ENCODE data around the gene NBDY. TPM values are rescaled to one million over a fixed set of nuclear protein-coding genes. Genes with fewer than 3 reads are reported as not detected.

The NBDY gene
- total and polyA plus RNA-seq, 2 of the 4 experiments (the other 2 are of a cell fraction): 3.2 to 61.5 TPM

DNA sequence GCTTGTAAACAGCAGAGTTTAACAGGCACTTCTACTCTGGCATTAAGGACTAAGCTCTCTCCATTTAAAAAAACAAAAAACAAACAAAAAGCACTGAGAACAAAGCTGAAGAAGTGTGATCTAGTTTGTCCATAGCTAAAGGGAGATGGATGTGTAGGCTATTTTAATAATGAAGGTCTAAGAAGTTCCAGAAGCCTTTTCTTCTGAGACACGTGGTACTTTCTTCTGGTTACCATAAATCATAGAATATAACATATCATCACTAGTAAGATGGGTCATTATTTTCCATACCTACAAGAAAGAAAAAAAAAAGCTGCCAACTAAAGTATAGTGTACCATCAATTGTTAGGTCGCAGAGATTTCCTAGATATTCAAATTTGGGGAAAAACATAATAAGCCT, 722 bp upstream of the NBDY start:
- Histone ChIP-seq H3K14ac (replicated peaks; ENCODE audit: low read depth, low read length) (no peak overlapping the region), H3K4ac (ENCODE audit: low read depth, low read length) (no peak overlapping the region), H3K79me1 (ENCODE audit: low read depth in 1 of 2, low read length in 2 of 2) (peaks cover 0 to 1% of the 10 kb centered on the region in 2 experiments; a peak in 2 of 4 replicates), H2BK5ac (ENCODE audit: low read depth, low read length, poor library complexity, severe bottlenecking) (no peak overlapping the region), H4K5ac (ENCODE audit: low read depth, low read length) (peak overlapping the region; percentile 84; the same call in 1 of the 2 replicates), H3K9me3 (ENCODE audit: control insufficient read depth, insufficient read depth, low read length) (no peaks in the 10 kb centered on the region), H3K4me2 (ENCODE audit: low read depth, low read length) (peak overlapping the region; percentile 47; the same call in 1 of the 2 replicates), H3K27me3 (ENCODE audit: control insufficient read depth, insufficient read depth, low read length) (no peaks in the 10 kb centered on the region), H2AK5ac (ENCODE audit: low read depth, low read length) (no peak overlapping the region), H3K18ac (ENCODE audit: low read depth, low read length) (no peak overlapping the region), H4K20me1 (ENCODE audit: insufficient read depth, low read length) (0 out of 2 replicates have a peak, but pooled peaks cover under 1% of the 10 kb centered on the region), H3K4me3 (ENCODE audit: insufficient read depth, low read depth, low read length) (no peak overlapping the region), H4K8ac (ENCODE audit: low read depth in 2 of 2, low read length in 2 of 2) (peak overlapping the region in 1 of 2 experiments; percentile 66; a peak in 1 of 4 replicates), H3K4me1 (ENCODE audit: control insufficient read depth, insufficient read depth, low read length) (no peaks in the 10 kb centered on the region), H3K56ac (ENCODE audit: extremely low read depth, insufficient read depth, low read length) (no peak overlapping the region), H2BK20ac (ENCODE audit: low read depth, low read length) (no peak overlapping the region), H3K9me1 (ENCODE audit: insufficient read depth, low read length) (no peaks in the 10 kb centered on the region), H2BK120ac (ENCODE audit: low read depth, low read length) (no peak overlapping the region), H2AFZ (replicated peaks; ENCODE audit: low read length, poor library complexity) (no peak overlapping the region), H3K9ac (ENCODE audit: low read depth, low read length) (no peak overlapping the region; the same call in 1 of the 2 replicates), H4K91ac (ENCODE audit: insufficient read depth, low read depth, low read length) (no peak overlapping the region), H2BK15ac (ENCODE audit: low read depth, low read length) (no peak overlapping the region), H3K36me3 (ENCODE audit: control insufficient read depth, insufficient read depth, low read length) (no peaks in the 10 kb centered on the region), H2AK9ac (replicated peaks; ENCODE audit: low read depth, low read length, poor library complexity) (no peak overlapping the region), H3K23ac (ENCODE audit: low read depth, low read length) (no peak overlapping the region), H3K27ac (ENCODE audit: insufficient read depth, low read length) (no peak overlapping the region)
- CTCF ChIA-PET: no interaction called here
- BruUV-seq (replicated peaks): no TSS peak
- WGBS, 2 experiments (ENCODE audit: extremely low coverage in 2 of 2, insufficient read length in 1 of 2): no CpG with 5 or more reads among the region's 2 CpGs
- TF ChIP-seq MAZ (IDR thresholded peaks at IDR 0.05; ENCODE audit: borderline replicate concordance, low read depth, low read length) (no peak), CHD1 (IDR thresholded peaks at IDR 0.05; ENCODE audit: low read depth, low read length) (no peak), RAD21 (IDR thresholded peaks at IDR 0.05; ENCODE audit: low read length) (no peak), CEBPB (IDR thresholded peaks at IDR 0.05; ENCODE audit: low read depth, low read length) (no peak), MAFK (IDR thresholded peaks at IDR 0.05; ENCODE audit: low read depth, low read length) (no peak), FOS (IDR thresholded peaks at IDR 0.05; ENCODE audit: low read depth, low read length) (no peak), SMC3 (IDR thresholded peaks at IDR 0.05; ENCODE audit: low read depth, low read length) (no peak), NFE2L2 (IDR thresholded peaks at IDR 0.05; ENCODE audit: low read depth, low read length) (no peak), MXI1 (IDR thresholded peaks at IDR 0.05; ENCODE audit: borderline replicate concordance, low read depth, low read length) (no peak), POLR2A (IDR thresholded peaks at IDR 0.05; ENCODE audit: low read depth, low read length) (no peak), BHLHE40 (IDR thresholded peaks at IDR 0.05; ENCODE audit: low read depth, low read length) (no peak), RFX5 (IDR thresholded peaks at IDR 0.05; ENCODE audit: low read depth, low read length) (no peak), RCOR1 (IDR thresholded peaks at IDR 0.05; ENCODE audit: insufficient replicate concordance, low read length) (no peak)
- TF ChIP-seq, protein P1, sequence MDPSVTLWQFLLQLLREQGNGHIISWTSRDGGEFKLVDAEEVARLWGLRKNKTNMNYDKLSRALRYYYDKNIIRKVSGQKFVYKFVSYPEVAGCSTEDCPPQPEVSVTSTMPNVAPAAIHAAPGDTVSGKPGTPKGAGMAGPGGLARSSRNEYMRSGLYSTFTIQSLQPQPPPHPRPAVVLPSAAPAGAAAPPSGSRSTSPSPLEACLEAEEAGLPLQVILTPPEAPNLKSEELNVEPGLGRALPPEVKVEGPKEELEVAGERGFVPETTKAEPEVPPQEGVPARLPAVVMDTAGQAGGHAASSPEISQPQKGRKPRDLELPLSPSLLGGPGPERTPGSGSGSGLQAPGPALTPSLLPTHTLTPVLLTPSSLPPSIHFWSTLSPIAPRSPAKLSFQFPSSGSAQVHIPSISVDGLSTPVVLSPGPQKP (IDR thresholded peaks at IDR 0.05; ENCODE audit: borderline replicate concordance, low read depth, low read length): no peak
- DNase-seq (no peak), ATAC-seq (ENCODE audit: low read depth) (peak; percentile 46; the same call in 1 of the 2 replicates)
- POLR2A ChIA-PET (ENCODE audit: unreplicated experiment): no interaction called here
- intact Hi-C loops (cut with micrococcal nuclease) (loop anchor here (5.0 kb wide), 1 partner anchor 161 kb away; no protein-coding TSS in a partner anchor), in situ Hi-C loops (cut with MboI; ENCODE audit: low sequenced_read_pairs) (loop anchor here (25.0 kb wide), 1 partner anchor 1566 kb away; no protein-coding TSS in a partner anchor), dilution Hi-C loops (cut with HindIII; ENCODE audit: low sequenced_read_pairs, unreplicated experiment) (no loop called here)

Measured in IMR-90 (cell line).